Vagina (tissue), 2 donors: ENCODE measurements around the gene NPPC. TPM values are rescaled to one million over a fixed set of nuclear protein-coding genes. Genes with fewer than 3 reads are reported as not detected.

ENCODE experiments used
- DNase-seq, 2 donors: peaks; one replicate each; pipeline ENCODE4 v3.0.0-alpha.2; 2017; ENCODE audit errors: extremely low spot score in 2 of 2
- H3K27ac ChIP-seq: fragments of 200-600 bp; sonication (generic); one replicate; pipeline ENCODE4 v1.5.1; 2019
- H3K27me3 ChIP-seq: fragments of 200-600 bp; sonication (generic); one replicate; pipeline ENCODE4 v1.5.1; 2019
- H3K36me3 ChIP-seq, 2 donors: fragments of 200-600 bp; sonication (generic); one replicate each; pipeline ENCODE4 v1.5.1; 2017 to 2019
- H3K4me1 ChIP-seq: fragments of 200-600 bp; sonication (generic); one replicate; pipeline ENCODE4 v1.5.1; 2019
- H3K4me3 ChIP-seq, 2 donors: fragments of 200-600 bp; sonication (generic); 1 replicate in 1 of 2; 2 replicates in 1 of 2; pipeline ENCODE4 v1.5.1; 2016 to 2019
- H3K9me3 ChIP-seq: fragments of 200-600 bp; sonication (generic); one replicate; pipeline ENCODE4 v1.5.1; 2019
- POLR2A ChIP-seq, 2 donors: fragments of 450-650 bp; IDR thresholded peaks; one replicate each; pipeline ENCODE4 v1.6.1; 2017; ENCODE audit warnings: antibody characterized with exemption in 2 of 2, mild to moderate bottlenecking in 2 of 2, moderate library complexity in 2 of 2
- POLR2AphosphoS5 ChIP-seq, 2 donors: sonication (generic); formaldehyde crosslinking; IDR thresholded peaks; one replicate each; pipeline ENCODE4 v1.9.0; 2017; ENCODE audit warnings: antibody characterized with exemption in 2 of 2, mild to moderate bottlenecking in 2 of 2, low read depth in 1 of 2; ENCODE audit not compliant: insufficient read depth in 1 of 2
- intact Hi-C: fragments of 100-400 bp; cut with DNase I; formaldehyde crosslinking; loops from one replicate; pipeline ENCODE4 v1.15.1; 2023
- total RNA-seq: library from RNA; depleted of rRNA; stranded (reverse); fragments of >200 nt; gene quantifications from one replicate; pipeline ENCODE4 v1.2.3, GENCODE V29; 2016
- TF ChIP-seq, protein P1 (sequence below), 3 experiments: fragments of 450-650 bp in 2 of 3; fragments of 200-600 bp in 1 of 3; sonication (generic) in 1 of 3; IDR thresholded peaks; one replicate each; pipeline ENCODE4 v1.5.1; 2017 to 2019; ENCODE audit warnings: antibody characterized with exemption in 3 of 3, mild to moderate bottlenecking in 2 of 3, moderate library complexity in 2 of 3

NPPC gene
- total RNA-seq, 1 donor from 2014 or later, result 16.0 TPM

DNA sequence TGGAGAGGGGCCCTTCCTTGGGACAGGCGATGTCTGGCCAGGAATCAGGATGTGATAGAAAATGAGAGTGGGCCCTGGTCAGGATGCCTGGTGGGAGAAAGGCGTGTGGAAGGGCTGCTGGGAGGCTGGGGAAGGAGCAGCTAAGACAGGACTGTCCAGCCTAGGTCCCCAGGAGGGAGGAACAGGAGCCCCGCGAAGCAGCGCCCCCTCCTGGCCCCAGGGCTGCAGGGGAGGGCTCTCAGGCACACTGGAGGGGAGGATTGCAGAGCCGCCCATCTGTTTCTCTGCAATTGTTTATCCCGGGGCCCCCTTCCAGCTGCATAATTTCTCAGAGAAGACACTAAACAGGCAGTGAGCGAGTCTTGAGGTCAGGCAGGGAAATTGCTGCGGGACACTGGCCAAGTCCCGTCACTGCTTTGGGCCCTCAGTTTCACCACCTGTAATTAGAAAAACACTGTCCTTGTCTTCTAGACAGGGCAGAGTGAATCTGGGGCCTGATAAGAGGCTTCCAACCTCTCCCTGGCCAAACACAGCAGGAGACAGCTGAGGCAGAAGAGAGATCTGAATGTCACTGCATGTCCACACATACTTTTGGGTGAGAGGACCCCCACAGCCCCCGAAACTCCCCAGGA, 3.9 kb upstream of the NPPC start:
- intact Hi-C loops, result loop anchor here (5.0 kb wide), 1 partner anchor 212 kb away; no protein-coding TSS in a partner anchor
- DNase-seq, result peak; percentile 83 to 91

DNA sequence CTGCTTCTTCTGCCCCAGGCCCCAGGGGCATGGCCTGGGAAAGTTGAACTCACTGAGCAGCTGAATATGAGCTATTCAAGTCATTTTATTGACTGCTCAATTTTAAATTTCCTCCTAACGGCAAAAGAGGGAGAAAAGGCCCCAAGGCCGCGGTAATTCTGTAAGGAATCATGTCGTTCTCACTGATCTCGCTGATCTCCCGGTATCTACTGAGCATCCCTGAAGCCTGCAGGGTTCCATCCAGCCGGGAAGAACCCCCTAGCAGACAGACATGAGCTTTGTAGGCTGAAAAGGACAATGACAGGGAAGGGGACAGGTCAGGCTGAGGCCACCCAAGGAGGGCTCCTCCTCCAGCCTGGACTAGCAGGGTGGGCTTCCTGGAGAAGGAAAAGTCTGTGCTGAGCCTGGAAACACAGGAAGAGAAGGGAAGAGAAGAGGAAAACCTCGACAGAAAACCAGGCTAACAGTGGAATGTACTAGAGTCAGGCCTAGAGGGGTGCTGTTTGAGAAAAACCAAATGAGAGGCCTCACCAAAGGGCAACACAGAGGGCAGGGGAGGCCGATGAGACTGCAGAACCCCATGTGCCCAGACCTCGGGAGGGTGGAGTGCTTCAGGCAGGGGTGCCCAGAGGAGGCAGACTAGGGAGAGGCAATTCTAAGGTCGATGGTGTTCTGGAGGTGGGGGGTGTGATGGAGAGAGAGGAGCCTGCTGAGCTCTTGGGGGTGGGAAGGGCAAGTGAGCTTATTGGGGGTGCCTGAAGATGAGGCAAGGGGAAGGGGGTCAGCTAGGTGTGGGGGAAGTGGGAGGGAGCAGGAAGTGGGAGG, 2.9 kb upstream of the NPPC start:
- peaks cover 20% of the 10 kb centered on the region for H3K4me1 ChIP-seq
- H3K4me3 ChIP-seq, result no peak overlapping the region
- no peaks in the 10 kb centered on the region for H3K9me3 ChIP-seq
- intact Hi-C loops, result loop anchor here (5.0 kb wide), 1 partner anchor 213 kb away; no protein-coding TSS in a partner anchor
- DNase-seq, result peak; percentile 65 to 85
- H3K27me3 ChIP-seq, result no peaks in the 10 kb centered on the region
- H3K27ac ChIP-seq, result no peak overlapping the region
- H3K36me3 ChIP-seq, result no peaks in the 10 kb centered on the region
- TF ChIP-seq, protein P1, sequence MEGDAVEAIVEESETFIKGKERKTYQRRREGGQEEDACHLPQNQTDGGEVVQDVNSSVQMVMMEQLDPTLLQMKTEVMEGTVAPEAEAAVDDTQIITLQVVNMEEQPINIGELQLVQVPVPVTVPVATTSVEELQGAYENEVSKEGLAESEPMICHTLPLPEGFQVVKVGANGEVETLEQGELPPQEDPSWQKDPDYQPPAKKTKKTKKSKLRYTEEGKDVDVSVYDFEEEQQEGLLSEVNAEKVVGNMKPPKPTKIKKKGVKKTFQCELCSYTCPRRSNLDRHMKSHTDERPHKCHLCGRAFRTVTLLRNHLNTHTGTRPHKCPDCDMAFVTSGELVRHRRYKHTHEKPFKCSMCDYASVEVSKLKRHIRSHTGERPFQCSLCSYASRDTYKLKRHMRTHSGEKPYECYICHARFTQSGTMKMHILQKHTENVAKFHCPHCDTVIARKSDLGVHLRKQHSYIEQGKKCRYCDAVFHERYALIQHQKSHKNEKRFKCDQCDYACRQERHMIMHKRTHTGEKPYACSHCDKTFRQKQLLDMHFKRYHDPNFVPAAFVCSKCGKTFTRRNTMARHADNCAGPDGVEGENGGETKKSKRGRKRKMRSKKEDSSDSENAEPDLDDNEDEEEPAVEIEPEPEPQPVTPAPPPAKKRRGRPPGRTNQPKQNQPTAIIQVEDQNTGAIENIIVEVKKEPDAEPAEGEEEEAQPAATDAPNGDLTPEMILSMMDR (IDR thresholded peaks at IDR 0.05), result no peak
- no peak for TF ChIP-seq POLR2A (IDR thresholded peaks at IDR 0.05)
- no peak for TF ChIP-seq POLR2AphosphoS5 (IDR thresholded peaks at IDR 0.05; ENCODE audit: insufficient read depth in 1 of 2, low read depth in 1 of 2)

More for the DNA sequence above, 3.9 kb upstream of the NPPC start:
- H3K9me3 ChIP-seq, result no peaks in the 10 kb centered on the region
- H3K4me3 ChIP-seq, result no peak overlapping the region
- TF ChIP-seq POLR2A (IDR thresholded peaks at IDR 0.05) (no peak), POLR2AphosphoS5 (IDR thresholded peaks at IDR 0.05; ENCODE audit: insufficient read depth in 1 of 2, low read depth in 1 of 2) (no peak)
- TF ChIP-seq, protein P1 (IDR thresholded peaks at IDR 0.05), result no peak
- no peaks in the 10 kb centered on the region for H3K36me3 ChIP-seq
- H3K27me3 ChIP-seq, result no peaks in the 10 kb centered on the region
- H3K4me1 ChIP-seq, result peaks cover 20% of the 10 kb centered on the region
- H3K27ac ChIP-seq, result no peak overlapping the region

DNA sequence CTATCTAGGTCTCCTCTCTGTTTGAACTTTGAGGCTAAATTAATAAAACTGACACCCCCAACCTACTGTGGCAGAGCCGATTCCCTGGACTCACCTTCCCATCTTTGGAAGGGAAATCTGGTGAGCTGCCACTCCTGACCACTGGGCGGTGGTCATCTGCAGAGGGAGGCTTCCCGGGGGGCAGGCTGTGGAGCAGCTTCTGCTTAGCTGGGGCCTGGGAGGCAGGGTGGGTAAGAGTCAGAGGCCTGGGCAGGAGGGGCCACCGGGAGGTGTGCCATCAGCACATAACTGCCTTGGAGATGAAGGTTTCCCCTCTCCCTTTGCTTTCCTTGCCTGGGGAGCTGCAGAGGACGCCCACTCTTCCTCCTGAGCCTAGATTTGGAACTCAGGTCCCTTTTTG, 2.3 kb upstream of the NPPC start:
- peaks cover 20% of the 10 kb centered on the region for H3K4me1 ChIP-seq
- no peaks in the 10 kb centered on the region for H3K9me3 ChIP-seq
- DNase-seq, result peak in 1 of 2 donors; percentile 34
- H3K27ac ChIP-seq, result no peak overlapping the region
- no peak overlapping the region for H3K4me3 ChIP-seq
- intact Hi-C loops, result loop anchor here (5.0 kb wide), 1 partner anchor 214 kb away; no protein-coding TSS in a partner anchor
- no peaks in the 10 kb centered on the region for H3K27me3 ChIP-seq
- no peaks in the 10 kb centered on the region for H3K36me3 ChIP-seq
- TF ChIP-seq POLR2A (IDR thresholded peaks at IDR 0.05) (no peak), POLR2AphosphoS5 (IDR thresholded peaks at IDR 0.05; ENCODE audit: insufficient read depth in 1 of 2, low read depth in 1 of 2) (no peak)
- TF ChIP-seq, protein P1 (IDR thresholded peaks at IDR 0.05), result no peak

DNA sequence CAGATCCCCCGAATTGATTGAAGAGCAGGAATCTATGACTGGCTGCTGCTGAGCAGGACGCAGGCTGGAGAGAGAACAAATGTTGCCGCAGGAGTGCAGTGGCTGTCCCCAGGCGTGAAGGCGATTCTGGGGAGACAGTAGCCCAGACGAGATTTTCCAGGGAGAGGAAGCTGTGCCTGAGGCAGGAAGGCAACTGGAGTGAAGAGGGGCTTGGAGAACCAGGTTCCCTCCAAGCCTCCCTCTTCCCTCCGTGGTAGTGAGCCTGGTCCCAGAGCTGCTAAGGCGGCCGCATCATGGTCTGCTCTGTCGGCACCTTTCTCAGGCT, 1.3 kb upstream of the NPPC start:
- no peak overlapping the region for H3K27ac ChIP-seq
- H3K9me3 ChIP-seq, result no peaks in the 10 kb centered on the region
- H3K4me3 ChIP-seq, result no peak overlapping the region
- intact Hi-C loops, result loop anchor here (5.0 kb wide), 1 partner anchor 215 kb away; no protein-coding TSS in a partner anchor
- DNase-seq, result peak in 1 of 2 donors; percentile 29
- no peaks in the 10 kb centered on the region for H3K36me3 ChIP-seq
- H3K4me1 ChIP-seq, result peaks cover 20% of the 10 kb centered on the region
- TF ChIP-seq, protein P1 (IDR thresholded peaks at IDR 0.05), result no peak
- TF ChIP-seq POLR2AphosphoS5 (IDR thresholded peaks at IDR 0.05; ENCODE audit: insufficient read depth in 1 of 2, low read depth in 1 of 2) (no peak), POLR2A (IDR thresholded peaks at IDR 0.05) (no peak)
- H3K27me3 ChIP-seq, result no peaks in the 10 kb centered on the region
